AG04449 (cell line): Measurements from ENCODE around the gene FBXW8.

ENCODE experiments used
- CTCF ChIA-PET: fragments of 350-600 bp; formaldehyde crosslinking; extraction: SDS; loops from one replicate; lab custom pipeline; 2021; ENCODE audit warnings: antibody characterized with exemption; lab: Yijun Ruan, JAX
- POLR2A ChIA-PET: fragments of 400-600, 350-600 bp; formaldehyde crosslinking; extraction: SDS; loops from one replicate; lab custom pipeline; 2020; ENCODE audit warnings: antibody characterized with exemption, inconsistent platforms; lab: Yijun Ruan, JAX
- DNase-seq: peaks from one replicate; pipeline ENCODE4 v3.0.0-alpha.2; 2010; ENCODE audit warnings: low read depth, low spot score
- H3K4me3 ChIP-seq: 2 replicates; pipeline ENCODE4 v1.5.1; 2011; ENCODE audit warnings: low read depth, mild to moderate bottlenecking, control low read depth, low read length
- TF ChIP-seq, protein P1 (sequence below): IDR thresholded peaks from one replicate; pipeline ENCODE4 v1.5.1; 2011; ENCODE audit warnings: mild to moderate bottlenecking, moderate library complexity, low read length, control low read depth, inconsistent platforms; ENCODE audit not compliant: insufficient read depth; ENCODE audit errors: missing control alignments

FBXW8 gene

DNA sequence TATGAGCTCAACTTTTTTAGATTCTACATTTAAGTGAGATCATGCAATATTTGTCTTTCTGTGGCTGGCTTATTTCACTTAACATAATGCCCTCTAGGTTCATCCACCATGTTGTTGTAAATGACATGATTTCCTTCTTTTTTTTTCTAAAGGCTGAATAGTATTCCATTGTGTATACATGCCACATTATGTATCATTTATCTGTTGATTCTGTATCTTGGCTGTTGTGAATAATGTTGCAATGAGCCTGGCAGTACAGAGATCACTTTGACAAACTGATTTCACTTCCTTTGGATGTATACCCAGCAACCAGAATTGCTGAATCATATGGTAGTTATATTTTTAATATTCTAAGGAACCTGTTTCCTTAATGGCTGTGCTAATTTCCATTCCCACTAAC lies 19.1 kb downstream of the FBXW8 start:
- H3K4me3 ChIP-seq = no peak overlapping the region
- no peak for DNase-seq
- POLR2A ChIA-PET = no interaction called here
- TF ChIP-seq, protein P1, sequence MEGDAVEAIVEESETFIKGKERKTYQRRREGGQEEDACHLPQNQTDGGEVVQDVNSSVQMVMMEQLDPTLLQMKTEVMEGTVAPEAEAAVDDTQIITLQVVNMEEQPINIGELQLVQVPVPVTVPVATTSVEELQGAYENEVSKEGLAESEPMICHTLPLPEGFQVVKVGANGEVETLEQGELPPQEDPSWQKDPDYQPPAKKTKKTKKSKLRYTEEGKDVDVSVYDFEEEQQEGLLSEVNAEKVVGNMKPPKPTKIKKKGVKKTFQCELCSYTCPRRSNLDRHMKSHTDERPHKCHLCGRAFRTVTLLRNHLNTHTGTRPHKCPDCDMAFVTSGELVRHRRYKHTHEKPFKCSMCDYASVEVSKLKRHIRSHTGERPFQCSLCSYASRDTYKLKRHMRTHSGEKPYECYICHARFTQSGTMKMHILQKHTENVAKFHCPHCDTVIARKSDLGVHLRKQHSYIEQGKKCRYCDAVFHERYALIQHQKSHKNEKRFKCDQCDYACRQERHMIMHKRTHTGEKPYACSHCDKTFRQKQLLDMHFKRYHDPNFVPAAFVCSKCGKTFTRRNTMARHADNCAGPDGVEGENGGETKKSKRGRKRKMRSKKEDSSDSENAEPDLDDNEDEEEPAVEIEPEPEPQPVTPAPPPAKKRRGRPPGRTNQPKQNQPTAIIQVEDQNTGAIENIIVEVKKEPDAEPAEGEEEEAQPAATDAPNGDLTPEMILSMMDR = no peak
- CTCF ChIA-PET = no interaction called here

DNA sequence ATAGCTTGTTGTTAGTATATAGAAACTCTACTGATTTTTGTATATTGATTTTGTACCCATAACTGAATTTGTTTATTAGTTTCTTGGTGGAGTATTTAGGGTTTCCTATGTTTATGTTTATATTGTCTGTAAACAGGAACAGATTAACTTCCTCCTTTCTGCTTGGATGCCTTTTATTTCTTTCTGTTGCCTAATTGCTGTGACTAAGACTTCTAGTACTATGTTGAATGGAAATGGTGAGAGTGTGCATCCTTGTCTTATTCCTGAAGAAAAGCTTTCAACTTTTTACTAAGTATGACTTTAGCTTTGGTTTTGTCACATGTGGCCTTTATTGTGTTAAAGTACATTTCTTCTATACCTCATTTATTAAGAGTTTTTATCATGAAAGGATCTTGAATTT lies 20.9 kb downstream of the FBXW8 start:
- POLR2A ChIA-PET = no interaction called here
- H3K4me3 ChIP-seq = no peak overlapping the region
- CTCF ChIA-PET = interaction anchor here (0.7 to 1.0 kb wide), 2 partner anchors 12 to 15 kb away, joined by 3 to 4 read pairs; no protein-coding TSS in a partner anchor
- no peak for DNase-seq
- TF ChIP-seq, protein P1 = no peak

DNA sequence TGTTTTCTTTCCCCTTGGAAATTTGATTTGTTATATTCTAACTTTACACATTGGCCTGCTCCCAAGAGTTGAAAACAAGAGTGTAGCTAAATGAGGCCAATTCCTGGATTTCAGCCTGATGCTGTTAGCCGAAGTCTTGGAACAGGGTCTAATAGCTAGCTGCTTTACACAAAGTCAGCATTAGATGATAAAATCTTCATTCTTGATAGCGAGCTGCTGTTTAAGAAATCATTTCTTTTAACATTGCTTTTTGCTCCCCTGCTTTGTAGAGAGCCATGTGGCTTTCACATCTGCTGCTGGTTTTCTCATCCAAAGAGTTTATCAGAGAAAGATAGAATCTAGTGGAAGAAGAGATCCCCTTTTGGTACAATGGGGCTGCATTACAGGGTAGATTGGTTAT lies 22.3 kb downstream of the FBXW8 start:
- POLR2A ChIA-PET = interaction anchor here (0.5 kb wide), 1 partner anchor 18 kb away, joined by 3 read pairs; no protein-coding TSS in a partner anchor
- TF ChIP-seq, protein P1 = no peak
- CTCF ChIA-PET = interaction anchor here (0.9 kb wide), 2 partner anchors 12 to 13 kb away, joined by 3 to 4 read pairs; no protein-coding TSS in a partner anchor
- H3K4me3 ChIP-seq = no peak overlapping the region
- no peak for DNase-seq

DNA sequence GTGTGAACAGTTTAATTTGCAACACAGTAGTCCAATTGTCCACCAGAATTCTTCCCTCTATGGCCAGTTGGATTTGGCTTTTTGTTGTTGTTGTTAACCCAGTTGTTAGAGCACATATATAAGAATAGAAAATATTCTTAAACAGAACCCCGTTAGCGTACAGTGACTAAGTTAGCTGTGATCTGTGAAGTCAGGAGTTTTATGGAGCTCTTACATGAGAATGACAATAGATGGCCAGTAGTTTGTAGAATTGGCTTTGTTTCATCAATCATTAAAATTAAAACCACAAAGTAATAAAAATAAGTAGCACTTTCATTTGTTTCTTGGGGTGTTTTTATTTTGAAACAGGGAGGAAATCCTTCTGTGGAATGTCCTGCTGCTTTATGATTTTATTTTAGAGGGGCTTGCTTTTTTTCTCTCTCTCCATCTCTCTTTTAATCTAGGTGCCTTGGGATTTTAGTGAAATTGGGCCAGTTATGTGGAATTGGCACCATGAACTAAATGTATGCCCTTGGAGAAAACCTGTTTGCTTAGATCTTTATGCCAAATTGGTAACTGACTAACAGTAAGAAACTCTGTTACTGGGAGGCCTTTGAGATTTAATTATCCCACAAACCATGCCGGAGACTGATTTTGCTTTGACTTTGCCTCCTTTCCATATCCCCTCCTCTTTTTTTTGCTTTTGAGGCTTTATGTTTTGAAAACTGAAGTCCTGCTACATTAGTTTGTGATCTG lies 22.9 kb downstream of the FBXW8 start:
- ChIA-PET CTCF (interaction anchor here (0.9 kb wide), 2 partner anchors 11 to 13 kb away, joined by 3 to 4 read pairs; no protein-coding TSS in a partner anchor), POLR2A (interaction anchor here (0.5 kb wide), 1 partner anchor 18 kb away, joined by 3 read pairs; no protein-coding TSS in a partner anchor)
- no peak overlapping the region for H3K4me3 ChIP-seq
- TF ChIP-seq, protein P1 = no peak
- no peak for DNase-seq

DNA sequence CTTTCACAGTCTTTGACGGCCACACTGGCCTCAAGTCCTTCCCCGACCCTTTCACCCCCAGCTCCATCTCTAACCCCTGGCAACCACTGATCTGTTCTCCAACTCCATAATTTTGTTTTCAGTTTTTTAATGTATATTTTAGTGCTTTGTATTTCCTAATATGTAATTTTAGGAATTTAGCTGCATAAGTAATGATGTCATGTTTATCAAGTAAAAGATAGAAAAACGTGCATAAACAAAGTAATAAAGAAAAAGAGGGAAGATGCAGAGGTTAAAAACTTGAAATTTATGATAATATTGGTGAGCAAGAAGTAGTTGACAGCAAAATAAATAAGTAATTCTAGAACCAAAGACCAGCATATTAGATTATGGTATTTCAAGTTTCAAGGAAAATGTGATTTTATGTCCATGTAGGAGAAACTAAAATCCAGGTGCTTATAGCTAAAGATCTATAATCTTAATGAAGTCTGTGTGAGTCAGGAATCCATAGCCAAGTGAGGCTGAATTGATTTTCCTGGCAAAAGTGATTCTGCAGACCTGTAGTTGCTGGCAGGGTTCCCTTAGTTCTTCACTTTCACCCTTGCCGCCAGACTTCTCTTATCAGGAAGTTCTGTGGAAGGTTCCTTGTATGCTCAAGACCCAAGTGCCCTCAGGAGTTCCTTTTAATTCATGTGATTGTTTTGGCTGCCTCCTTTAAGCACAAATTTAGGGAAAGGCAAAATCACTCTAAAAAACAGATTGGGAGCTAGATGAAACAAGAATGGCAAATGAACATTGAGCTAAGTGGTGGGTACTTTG lies 24.4 kb downstream of the FBXW8 start:
- TF ChIP-seq, protein P1 = no peak
- no peak for DNase-seq
- CTCF ChIA-PET = no interaction called here
- POLR2A ChIA-PET = no interaction called here
- H3K4me3 ChIP-seq = no peak overlapping the region

DNA sequence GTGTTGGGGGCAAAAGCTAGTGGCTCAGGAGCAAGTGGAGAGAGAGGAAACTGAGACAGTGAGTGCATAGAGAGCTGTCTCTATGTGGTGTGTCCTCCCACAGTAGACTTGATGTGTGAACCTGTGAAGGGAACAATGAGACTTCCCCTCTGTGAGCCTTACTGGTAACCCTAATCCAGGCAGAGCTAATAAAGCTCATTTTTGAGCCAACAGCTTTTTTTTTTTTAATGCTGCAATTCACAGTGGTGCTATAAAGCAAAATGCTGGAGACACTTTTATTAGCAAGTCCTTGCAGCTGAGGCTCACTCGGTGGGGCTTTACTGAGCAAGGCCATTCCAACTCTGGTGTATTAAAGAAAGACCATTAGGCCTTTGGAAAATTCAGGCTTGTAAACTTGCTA lies 26.9 kb downstream of the FBXW8 start:
- H3K4me3 ChIP-seq = no peak overlapping the region
- TF ChIP-seq, protein P1 = no peak
- ChIA-PET POLR2A (no interaction called here), CTCF (interaction anchor here (1.3 to 2.3 kb wide), 2 partner anchors 13 to 16 kb away, joined by 4 to 8 read pairs; no protein-coding TSS in a partner anchor)
- no peak for DNase-seq
